ENCODE results near the gene BAZ2B. TPM values are rescaled to one million over a fixed set of nuclear protein-coding genes. Genes with fewer than 3 reads are reported as not detected.

Gene BAZ2B
- total RNA-seq, 1 experiment from 2014 or later = 47.6 TPM

GRCh38 chr2:159381574-159381973, 234.8 kb downstream of the BAZ2B start:
- no peak overlapping the region for H3K4me3 ChIP-seq (ENCODE audit: low read depth, low read length, poor library complexity, severe bottlenecking)
- TF ChIP-seq CTCF (conservative IDR thresholded peaks at IDR 0.05; ENCODE audit: low read depth, low read length) = no peak
- TF ChIP-seq EZH2 (IDR thresholded peaks at IDR 0.05; ENCODE audit: borderline replicate concordance, low read depth, low read length, poor library complexity, severe bottlenecking) = no peak
- no peaks in the 10 kb centered on the region for H3K4me1 ChIP-seq (ENCODE audit: insufficient read depth, low read length, poor library complexity, severe bottlenecking)
- H3K27me3 ChIP-seq (replicated peaks; ENCODE audit: insufficient read depth, low read depth, low read length, poor library complexity) = no peaks in the 10 kb centered on the region
- ChIA-PET CTCF (no interaction called here), POLR2A (ENCODE audit: low non-redundant PET) (no interaction called here)
- no peak overlapping the region for H3K27ac ChIP-seq (ENCODE audit: low read depth, low read length, poor library complexity, severe bottlenecking)
- no peaks in the 10 kb centered on the region for H3K9me3 ChIP-seq (ENCODE audit: low read depth, low read length, poor library complexity, severe bottlenecking)
- peak; percentile 6 for DNase-seq (ENCODE audit: low spot score)
- peaks cover 5% of the 10 kb centered on the region for H3K36me3 ChIP-seq (ENCODE audit: insufficient read depth, low read length, poor library complexity, severe bottlenecking)
- no TSS peak for BruUV-seq (replicated peaks)
- intact Hi-C loops (cut with micrococcal nuclease; ENCODE audit: unreplicated experiment) = no loop called here

- no peak for TF ChIP-seq CTCF (conservative IDR thresholded peaks at IDR 0.05; ENCODE audit: low read depth, low read length)
- no peak for TF ChIP-seq EZH2 (IDR thresholded peaks at IDR 0.05; ENCODE audit: borderline replicate concordance, low read depth, low read length, poor library complexity, severe bottlenecking)
- BruUV-seq (replicated peaks) = no TSS peak
- intact Hi-C loops (cut with micrococcal nuclease; ENCODE audit: unreplicated experiment) = no loop called here
- Histone ChIP-seq H3K4me1 (ENCODE audit: insufficient read depth, low read length, poor library complexity, severe bottlenecking) (no peaks in the 10 kb centered on the region), H3K27me3 (replicated peaks; ENCODE audit: insufficient read depth, low read depth, low read length, poor library complexity) (no peaks in the 10 kb centered on the region), H3K4me3 (ENCODE audit: low read depth, low read length, poor library complexity, severe bottlenecking) (no peak overlapping the region), H3K9me3 (ENCODE audit: low read depth, low read length, poor library complexity, severe bottlenecking) (no peaks in the 10 kb centered on the region), H3K27ac (ENCODE audit: low read depth, low read length, poor library complexity, severe bottlenecking) (no peak overlapping the region), H3K36me3 (ENCODE audit: insufficient read depth, low read length, poor library complexity, severe bottlenecking) (peaks cover 5% of the 10 kb centered on the region)
- DNase-seq (ENCODE audit: low spot score) = no peak
- ChIA-PET CTCF (no interaction called here), POLR2A (ENCODE audit: low non-redundant PET) (no interaction called here)
Observed at GRCh38 chr2:159380685-159381239, 235.6 kb downstream of the BAZ2B start.

GRCh38 chr2:159379181-159379580, 237.2 kb downstream of the BAZ2B start:
- no peak overlapping the region for H3K27ac ChIP-seq (ENCODE audit: low read depth, low read length, poor library complexity, severe bottlenecking)
- no peaks in the 10 kb centered on the region for H3K4me1 ChIP-seq (ENCODE audit: insufficient read depth, low read length, poor library complexity, severe bottlenecking)
- BruUV-seq (replicated peaks) = no TSS peak
- no peak overlapping the region for H3K4me3 ChIP-seq (ENCODE audit: low read depth, low read length, poor library complexity, severe bottlenecking)
- no peak for DNase-seq (ENCODE audit: low spot score)
- intact Hi-C loops (cut with micrococcal nuclease; ENCODE audit: unreplicated experiment) = no loop called here
- TF ChIP-seq EZH2 (IDR thresholded peaks at IDR 0.05; ENCODE audit: borderline replicate concordance, low read depth, low read length, poor library complexity, severe bottlenecking) (no peak), CTCF (conservative IDR thresholded peaks at IDR 0.05; ENCODE audit: low read depth, low read length) (no peak)
- no peaks in the 10 kb centered on the region for H3K9me3 ChIP-seq (ENCODE audit: low read depth, low read length, poor library complexity, severe bottlenecking)
- ChIA-PET CTCF (no interaction called here), POLR2A (ENCODE audit: low non-redundant PET) (no interaction called here)
- no peaks in the 10 kb centered on the region for H3K27me3 ChIP-seq (replicated peaks; ENCODE audit: insufficient read depth, low read depth, low read length, poor library complexity)
- H3K36me3 ChIP-seq (ENCODE audit: insufficient read depth, low read length, poor library complexity, severe bottlenecking) = peaks cover 5% of the 10 kb centered on the region
